ENCODE results near the gene CEMIP2. TPM values are rescaled to one million over a fixed set of nuclear protein-coding genes. Genes with fewer than 3 reads are reported as not detected.

The CEMIP2 gene
- total and polyA plus RNA-seq, 10 of the 15 experiments (the other 5 are each of a cell fraction or from before 2014, with no cell fraction given) = 0.50 to 19.2 (median 1.2) TPM

- POLR2A ChIA-PET = no interaction called here
- in situ Hi-C loops (cut with MboI) (loop anchor here (5.0 kb wide), 1 partner anchor 173 kb away; no protein-coding TSS in a partner anchor), intact Hi-C loops (cut with micrococcal nuclease; ENCODE audit: unreplicated experiment) (no loop called here)
- H3K27me3 ChIP-seq (replicated peaks in 1 of 2; ENCODE audit: control insufficient read depth in 2 of 2, insufficient read depth in 2 of 2, low read length in 1 of 2) = peaks cover 0 to 3% of the 10 kb centered on the region in 2 experiments; a peak in 1 of 4 replicates
- no peak for FAIRE-seq
- no peak overlapping the region for H3K27ac ChIP-seq (ENCODE audit: control insufficient read depth, insufficient read depth)
- SMC1A ChIA-PET (ENCODE audit: uncharacterized antibody, unreplicated experiment) = no interaction called here
- 43% methylated on average over 3 of the region's 3 CpGs for WGBS (ENCODE audit: insufficient coverage, insufficient replicate concordance, low lambda C conversion rate, missing lambda C conversion rate)
- no TSS peak for BruUV-seq (replicated peaks)
- no peak for ATAC-seq
- H3K79me2 ChIP-seq (ENCODE audit: control insufficient read depth, insufficient read depth, low read length) = no peaks in the 10 kb centered on the region
- H3K4me2 ChIP-seq (ENCODE audit: control insufficient read depth, insufficient read depth) = no peak overlapping the region
- DNase-seq (ENCODE audit: low read depth, low spot score) = no peak
- no peaks in the 10 kb centered on the region for H3K9me3 ChIP-seq (replicated peaks; ENCODE audit: control insufficient read depth, insufficient read depth, low read length)
- H2AFZ ChIP-seq (ENCODE audit: control insufficient read depth, low read depth, low read length) = no peak overlapping the region
- H4K20me1 ChIP-seq (ENCODE audit: control insufficient read depth, insufficient read depth) = no peaks in the 10 kb centered on the region
- CTCF ChIA-PET = interaction anchor here (0.7 to 1.2 kb wide), 2 partner anchors 32 to 146 kb away, joined by 3 to 4 read pairs; no protein-coding TSS in a partner anchor
- H3K9ac ChIP-seq (ENCODE audit: control insufficient read depth, insufficient read depth, low read length) = no peak overlapping the region
- H3K4me3 ChIP-seq = no peak overlapping the region
- H3K4me1 ChIP-seq (ENCODE audit: control insufficient read depth, insufficient read depth, low read length) = no peaks in the 10 kb centered on the region
- TF ChIP-seq ZBTB11 (CRISPR knock-in tag; IDR thresholded peaks at IDR 0.05) (no peak), ZBTB33 (IDR thresholded peaks at IDR 0.05) (no peak), CBFB (IDR thresholded peaks at IDR 0.05; ENCODE audit: low read depth) (no peak), SMAD1 (IDR thresholded peaks at IDR 0.05; ENCODE audit: low read depth, partially characterized antibody) (no peak), ZNF274 (IDR thresholded peaks at IDR 0.05; ENCODE audit: insufficient read depth, insufficient read length) (no peak), MYC (IDR thresholded peaks at IDR 0.05; ENCODE audit: insufficient read depth, insufficient read length, insufficient replicate concordance, low read length, severe bottlenecking) (no peak), HDAC6 (IDR thresholded peaks at IDR 0.05; ENCODE audit: unreplicated experiment) (no peak), RCOR1 (conservative IDR thresholded peaks at IDR 0.05; ENCODE audit: low read depth, low read length) (no peak), SPI1 (IDR thresholded peaks at IDR 0.05; ENCODE audit: borderline replicate concordance, insufficient read depth, low read depth, low read length) (no peak), SIN3A (IDR thresholded peaks at IDR 0.05; ENCODE audit: low read depth, low read length) (no peak), NRF1 (conservative IDR thresholded peaks at IDR 0.05; ENCODE audit: low read depth, low read length) (no peak)
- RAD21 ChIA-PET (ENCODE audit: unreplicated experiment) = no interaction called here
- H3K36me3 ChIP-seq (ENCODE audit: control insufficient read depth in 2 of 2, insufficient read depth in 2 of 2, low read length in 1 of 2) = no peaks in the 10 kb centered on the region
Measured at GRCh38 chr9:71774920-71775319, 6.6 kb upstream of the CEMIP2 start.

Data from GM12878 (cell line).